CD8-positive, alpha-beta memory T cell (primary cell): ENCODE results near the gene OR5AU1. TPM values are rescaled to one million over a fixed set of nuclear protein-coding genes. Genes with fewer than 3 reads are reported as not detected.

Source experiments
- polyA plus RNA-seq: library from polyadenylated mRNA; unstranded; fragments of 300-500 nt; fragmentation: Illumina TruSeq; gene quantifications from one replicate; pipeline ENCODE4 v1.2.3, GENCODE V29; 2021
- total RNA-seq, 2 experiments: library from RNA; stranded (reverse); gene quantifications; one replicate each; pipeline ENCODE4 v1.2.3, GENCODE V29; 2021

The OR5AU1 gene
- total and polyA plus RNA-seq, 3 experiments from 2014 or later = not detected

Other genes starting within 250 kb of the OR5AU1 start
- gene RNASE2, start 200.6 kb downstream of the OR5AU1 start, total RNA-seq = not detected
- gene RNASE2, start 200.6 kb downstream of the OR5AU1 start, polyA plus RNA-seq = not detected
- gene METTL17, start 166.1 kb downstream of the OR5AU1 start, total RNA-seq = 100 to 1,000 TPM; 102 to 107 TPM
- 43.9 TPM for gene METTL17, start 166.1 kb downstream of the OR5AU1 start, polyA plus RNA-seq
- gene SLC39A2, start 156.8 kb downstream of the OR5AU1 start, total RNA-seq = under 1 TPM in 1 of 2 experiments, not detected in 1; 0.16 TPM
- gene SLC39A2, start 156.8 kb downstream of the OR5AU1 start, polyA plus RNA-seq = not detected
- 1 to 10 TPM; 4.8 to 5.0 TPM for gene NDRG2, start 131.0 kb downstream of the OR5AU1 start, total RNA-seq
- 19.9 TPM for gene NDRG2, start 131.0 kb downstream of the OR5AU1 start, polyA plus RNA-seq
- gene TPPP2, start 125.8 kb downstream of the OR5AU1 start, total RNA-seq = not detected
- gene TPPP2, start 125.8 kb downstream of the OR5AU1 start, polyA plus RNA-seq = not detected
- not detected for gene RNASE13, start 121.3 kb downstream of the OR5AU1 start, total RNA-seq
- gene RNASE13, start 121.3 kb downstream of the OR5AU1 start, polyA plus RNA-seq = not detected
- not detected for gene RNASE7, start 113.7 kb downstream of the OR5AU1 start, total RNA-seq
- gene RNASE7, start 113.7 kb downstream of the OR5AU1 start, polyA plus RNA-seq = not detected
- not detected for gene RNASE8, start 98.2 kb downstream of the OR5AU1 start, total RNA-seq
- not detected for gene RNASE8, start 98.2 kb downstream of the OR5AU1 start, polyA plus RNA-seq
- gene ARHGEF40, start 85.8 kb downstream of the OR5AU1 start, total RNA-seq = under 1 TPM; 0.16 to 0.39 TPM
- gene ARHGEF40, start 85.8 kb downstream of the OR5AU1 start, polyA plus RNA-seq = 0.40 TPM
- 1 to 10 TPM; 7.0 to 8.2 TPM for gene ZNF219, start 57.4 kb downstream of the OR5AU1 start, total RNA-seq
- 1.3 TPM for gene ZNF219, start 57.4 kb downstream of the OR5AU1 start, polyA plus RNA-seq
- not detected for gene TMEM253, start 55.0 kb downstream of the OR5AU1 start, total RNA-seq
- gene TMEM253, start 55.0 kb downstream of the OR5AU1 start, polyA plus RNA-seq = not detected
- gene HNRNPC, start 113.4 kb upstream of the OR5AU1 start, total RNA-seq = 1,000 to 10,000 TPM; 1,158 to 1,180 TPM
- 700 TPM for gene HNRNPC, start 113.4 kb upstream of the OR5AU1 start, polyA plus RNA-seq
- not detected for gene RPGRIP1, start 124.0 kb upstream of the OR5AU1 start, total RNA-seq
- gene RPGRIP1, start 124.0 kb upstream of the OR5AU1 start, polyA plus RNA-seq = not detected
- 100 to 1,000 TPM; 199 to 208 TPM for gene SUPT16H, start 228.0 kb upstream of the OR5AU1 start, total RNA-seq
- 84.5 TPM for gene SUPT16H, start 228.0 kb upstream of the OR5AU1 start, polyA plus RNA-seq